ENCODE results near the gene L3HYPDH. TPM values are rescaled to one million over a fixed set of nuclear protein-coding genes. Genes with fewer than 3 reads are reported as not detected.
A peak's percentile ranks its signal among the peaks of the same experiment; 100 is the strongest.

L3HYPDH gene
- total RNA-seq, 1 experiment from 2014 or later: 22.0 TPM

DNA sequence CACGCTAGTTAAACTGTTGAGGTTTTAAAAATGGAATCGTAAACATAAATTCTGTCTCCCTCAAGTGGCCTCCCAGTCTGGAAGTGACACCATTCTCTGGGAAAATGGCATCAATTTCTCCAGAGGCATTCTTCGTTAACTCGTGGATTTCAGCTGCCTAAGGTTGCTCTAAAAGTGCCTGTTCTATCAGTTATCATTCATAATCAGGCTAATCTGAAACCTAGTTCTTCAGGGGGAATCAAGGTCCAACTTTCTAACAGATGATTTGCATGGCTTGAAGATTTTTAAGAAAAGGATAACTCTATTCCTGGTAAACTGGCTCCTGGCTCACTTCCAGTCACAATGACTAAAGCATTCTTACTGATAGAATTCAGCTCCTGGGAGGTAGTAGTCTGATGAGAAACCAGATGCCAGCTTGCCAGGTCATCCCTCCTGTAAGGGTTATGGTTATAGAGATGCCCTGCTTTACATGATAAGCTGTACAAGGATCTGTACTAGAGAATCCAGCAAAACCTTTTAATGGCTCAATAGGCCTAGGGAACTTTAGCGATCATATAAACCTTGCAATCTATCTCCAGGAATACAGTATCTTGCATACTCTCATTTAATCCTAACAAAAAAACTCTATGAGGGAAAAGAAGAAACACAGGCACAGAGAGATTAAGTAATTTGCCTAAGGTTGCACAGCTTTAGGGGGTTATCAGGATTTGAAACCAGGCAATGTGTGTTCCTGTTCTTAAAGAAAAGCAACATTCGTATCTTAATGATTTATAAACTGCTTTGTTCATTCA, 1.5 kb downstream of the L3HYPDH start:
- DNase-seq (ENCODE audit: low read depth, low spot score): peak; percentile 46
- in situ Hi-C loops (cut with HindIII; ENCODE audit: low pct_unique_long_range_greater_than_20kb, low sequenced_read_pairs): no loop called here

DNA sequence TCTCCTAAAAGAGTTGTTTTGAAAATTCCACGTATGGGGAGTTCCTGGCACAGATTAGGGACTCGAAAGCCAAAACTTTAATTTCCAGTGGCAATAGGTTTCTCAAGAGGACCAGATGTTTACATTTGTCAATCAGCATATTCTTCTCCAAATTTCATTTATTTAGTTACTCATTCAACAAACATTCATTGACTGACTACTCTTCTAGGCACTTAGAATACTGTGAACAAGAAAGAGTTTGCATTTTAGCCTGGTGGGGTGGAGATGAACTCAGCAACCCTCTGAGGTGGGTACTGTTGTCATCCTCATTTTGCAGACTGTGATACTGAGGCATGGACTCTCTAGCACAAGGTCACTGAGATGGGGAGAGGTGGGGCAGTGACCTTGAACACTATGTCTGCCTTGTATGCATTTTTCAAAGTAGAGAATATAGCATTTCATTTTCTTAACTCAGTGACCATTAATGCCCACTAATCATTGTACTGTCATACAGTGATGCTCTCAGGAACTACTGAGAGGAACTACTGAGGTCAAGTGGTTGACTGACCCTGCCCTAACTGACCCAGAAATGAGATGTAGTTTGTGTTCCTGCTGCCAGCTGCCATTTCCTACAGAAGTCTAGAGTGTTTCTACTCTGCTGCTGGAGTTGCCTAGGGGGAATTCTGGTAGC, 2.2 kb downstream of the L3HYPDH start:
- no peak for DNase-seq (ENCODE audit: low read depth, low spot score)
- in situ Hi-C loops (cut with HindIII; ENCODE audit: low pct_unique_long_range_greater_than_20kb, low sequenced_read_pairs): no loop called here

DNA sequence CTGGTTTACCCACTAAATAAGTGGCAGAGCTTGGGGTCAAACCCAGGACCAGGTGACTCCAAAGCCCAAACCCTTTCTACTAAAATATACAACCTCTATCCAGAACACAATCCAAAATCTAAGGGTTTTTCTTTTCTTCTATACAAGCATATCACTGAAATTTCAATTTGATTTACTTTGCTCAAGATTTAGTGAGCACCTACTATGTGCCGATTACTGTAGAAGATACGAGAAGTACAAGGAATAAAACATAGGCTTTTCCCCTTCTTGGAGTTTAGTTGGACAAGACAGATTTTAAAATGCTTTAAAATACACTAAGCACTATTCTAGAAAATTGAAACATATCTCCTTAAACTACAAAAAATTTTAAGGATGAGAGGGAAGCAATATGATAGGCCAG, 2.8 kb downstream of the L3HYPDH start:
- DNase-seq (ENCODE audit: low read depth, low spot score): no peak
- in situ Hi-C loops (cut with HindIII; ENCODE audit: low pct_unique_long_range_greater_than_20kb, low sequenced_read_pairs): no loop called here

- no peak for DNase-seq (ENCODE audit: low read depth, low spot score)
- in situ Hi-C loops (cut with HindIII; ENCODE audit: low pct_unique_long_range_greater_than_20kb, low sequenced_read_pairs): no loop called here
These were observed 4.0 kb downstream of the L3HYPDH start for GRCh38 chr14:59480166-59480565.

DNA sequence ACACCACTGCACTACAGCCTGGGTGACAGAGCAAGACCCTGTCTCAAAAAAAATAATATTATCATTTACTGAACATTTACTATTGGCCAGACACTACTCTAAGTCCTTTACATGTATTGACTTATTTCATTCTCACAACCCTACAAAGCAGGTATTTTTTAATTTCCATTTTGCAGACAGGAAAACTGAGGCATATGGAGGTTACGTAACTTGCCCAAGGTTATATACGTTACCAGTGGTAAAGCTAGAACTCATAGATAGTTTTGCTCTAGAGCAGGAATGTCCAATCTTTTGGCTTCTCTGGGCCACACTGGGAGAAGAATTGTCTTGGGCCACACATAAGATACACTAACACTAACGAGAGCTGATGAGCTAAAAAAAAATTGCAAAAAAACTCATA, 5.7 kb downstream of the L3HYPDH start:
- in situ Hi-C loops (cut with HindIII; ENCODE audit: low pct_unique_long_range_greater_than_20kb, low sequenced_read_pairs): no loop called here

GRCh38 chr14:59475709-59476108, 8.5 kb downstream of the L3HYPDH start:
- in situ Hi-C loops (cut with HindIII; ENCODE audit: low pct_unique_long_range_greater_than_20kb, low sequenced_read_pairs): no loop called here
- no peak for DNase-seq (ENCODE audit: low read depth, low spot score)

More for the DNA sequence above, 5.7 kb downstream of the L3HYPDH start:
- no peak for DNase-seq (ENCODE audit: low read depth, low spot score)

DNA sequence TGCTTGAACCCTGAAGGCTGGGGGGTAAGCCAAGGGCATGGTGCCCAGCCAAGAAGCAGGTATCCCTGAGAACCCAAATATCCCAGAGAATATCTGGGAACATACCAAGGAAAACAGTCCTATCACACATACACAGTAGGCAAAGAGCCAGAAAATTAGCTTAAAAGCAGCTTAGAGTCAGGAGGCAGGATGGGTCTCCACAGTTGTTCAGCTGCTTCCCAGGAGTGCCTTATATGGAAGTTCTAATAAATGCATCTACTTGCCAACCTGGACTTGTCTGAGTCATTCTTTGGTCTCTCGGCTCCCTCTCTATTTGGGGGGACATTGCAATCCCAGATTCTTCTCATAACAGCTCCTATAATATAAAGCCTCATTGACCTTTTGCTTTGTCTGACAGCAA, 10.0 kb downstream of the L3HYPDH start:
- in situ Hi-C loops (cut with HindIII; ENCODE audit: low pct_unique_long_range_greater_than_20kb, low sequenced_read_pairs): no loop called here
- DNase-seq (ENCODE audit: low read depth, low spot score): no peak

DNA sequence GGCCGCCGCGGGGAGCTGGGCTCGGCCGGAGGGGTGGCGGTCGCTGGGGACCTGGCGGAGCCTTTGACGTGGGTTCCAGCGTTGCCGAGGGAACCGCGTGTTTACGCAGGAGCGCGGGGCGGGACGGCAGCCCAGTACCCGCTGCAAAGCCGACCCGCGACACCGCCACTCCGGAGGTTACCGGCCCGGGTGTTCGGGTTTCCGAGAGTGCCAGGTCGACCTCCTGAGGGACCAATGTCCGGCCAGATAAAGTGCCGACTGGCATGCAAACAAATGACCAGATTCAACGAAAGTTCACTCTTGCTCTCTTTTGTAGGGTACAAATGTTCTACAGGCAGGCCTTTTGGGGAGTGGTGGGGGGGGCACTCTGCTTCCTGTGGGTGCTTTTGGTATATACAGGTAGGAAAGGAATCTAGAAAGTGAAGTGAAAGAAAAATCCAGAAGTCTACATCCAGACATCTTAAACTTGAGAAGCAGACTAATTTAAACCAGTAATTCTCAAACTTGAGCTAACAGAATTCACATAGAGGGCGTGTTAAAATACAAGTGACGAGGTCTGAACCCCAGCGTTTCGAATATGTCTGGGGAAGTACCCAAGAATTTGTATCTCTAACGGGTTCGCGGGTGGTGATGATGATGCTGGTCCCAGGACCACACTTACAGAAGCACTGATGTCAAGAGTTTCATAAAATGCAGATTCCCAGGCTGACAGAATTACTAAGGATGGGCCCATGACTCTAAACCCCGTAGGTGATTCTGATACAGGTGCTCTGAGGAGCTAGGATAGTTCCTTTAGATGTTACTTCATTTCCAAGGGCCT, 18.7 kb downstream of the L3HYPDH start, which contains the start of gene GPR135:
Gene GPR135, minus strand, starts transcription at position 65 of the 820 bp plus-strand sequence. CDS start 154 bp downstream, outside the sequence.
- in situ Hi-C loops (cut with HindIII; ENCODE audit: low pct_unique_long_range_greater_than_20kb, low sequenced_read_pairs): no loop called here
- DNase-seq (ENCODE audit: low read depth, low spot score): no peak

DNA sequence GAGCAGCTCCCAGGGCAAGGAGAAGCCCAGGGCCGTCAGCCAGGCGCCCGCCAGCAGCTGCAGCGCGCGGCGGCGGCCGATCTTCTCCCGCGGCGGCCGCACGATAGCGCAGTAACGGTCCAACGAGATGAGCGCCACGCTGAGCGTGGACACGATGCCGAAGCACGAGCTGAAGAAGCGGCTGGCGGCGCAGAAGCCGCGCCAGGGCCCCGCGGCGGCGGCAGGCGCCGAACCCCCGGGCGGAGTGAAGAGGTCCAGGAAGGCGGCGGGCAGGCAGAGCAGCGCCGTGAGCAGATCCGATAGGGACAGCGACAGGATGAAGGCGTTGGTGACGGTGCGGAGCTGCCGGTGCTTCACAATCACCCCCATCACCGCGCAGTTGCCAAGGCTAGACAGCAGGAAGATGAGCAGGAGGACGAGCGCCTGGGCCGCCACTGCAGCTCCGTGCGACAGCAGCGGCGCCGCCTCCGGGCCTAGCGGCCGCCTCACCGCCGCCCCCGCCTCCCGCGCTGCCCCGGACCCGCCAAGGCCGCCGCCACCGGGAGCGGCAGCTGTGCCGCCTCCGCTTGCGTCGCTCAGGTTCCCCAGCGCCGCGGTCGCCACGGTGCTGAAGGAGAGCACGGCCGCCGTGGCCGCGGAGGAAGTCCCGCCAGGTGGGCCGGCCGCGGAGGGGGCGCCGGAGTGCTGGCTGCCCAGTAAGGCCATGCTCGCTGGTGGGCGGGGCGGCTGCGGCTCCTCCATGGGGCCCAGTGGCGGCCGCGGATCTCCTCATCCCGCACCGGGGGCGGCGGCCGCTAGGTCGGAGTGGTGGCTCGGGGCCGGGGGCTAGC, 19.5 kb downstream of the L3HYPDH start:
- DNase-seq (ENCODE audit: low read depth, low spot score): no peak
- in situ Hi-C loops (cut with HindIII; ENCODE audit: low pct_unique_long_range_greater_than_20kb, low sequenced_read_pairs): no loop called here

GRCh38 chr14:59463787-59464485, 20.3 kb downstream of the L3HYPDH start:
- in situ Hi-C loops (cut with HindIII; ENCODE audit: low pct_unique_long_range_greater_than_20kb, low sequenced_read_pairs): no loop called here
- DNase-seq (ENCODE audit: low read depth, low spot score): no peak

- in situ Hi-C loops (cut with HindIII; ENCODE audit: low pct_unique_long_range_greater_than_20kb, low sequenced_read_pairs): no loop called here
- DNase-seq (ENCODE audit: low read depth, low spot score): no peak
These were observed 22.3 kb downstream of the L3HYPDH start for GRCh38 chr14:59461891-59462290.

- in situ Hi-C loops (cut with HindIII; ENCODE audit: low pct_unique_long_range_greater_than_20kb, low sequenced_read_pairs): no loop called here
- DNase-seq (ENCODE audit: low read depth, low spot score): no peak
These were observed 23.8 kb downstream of the L3HYPDH start for GRCh38 chr14:59460378-59460777.

- in situ Hi-C loops (cut with HindIII; ENCODE audit: low pct_unique_long_range_greater_than_20kb, low sequenced_read_pairs): no loop called here
- no peak for DNase-seq (ENCODE audit: low read depth, low spot score)
These were observed 25.7 kb downstream of the L3HYPDH start for GRCh38 chr14:59458486-59458885.

DNA sequence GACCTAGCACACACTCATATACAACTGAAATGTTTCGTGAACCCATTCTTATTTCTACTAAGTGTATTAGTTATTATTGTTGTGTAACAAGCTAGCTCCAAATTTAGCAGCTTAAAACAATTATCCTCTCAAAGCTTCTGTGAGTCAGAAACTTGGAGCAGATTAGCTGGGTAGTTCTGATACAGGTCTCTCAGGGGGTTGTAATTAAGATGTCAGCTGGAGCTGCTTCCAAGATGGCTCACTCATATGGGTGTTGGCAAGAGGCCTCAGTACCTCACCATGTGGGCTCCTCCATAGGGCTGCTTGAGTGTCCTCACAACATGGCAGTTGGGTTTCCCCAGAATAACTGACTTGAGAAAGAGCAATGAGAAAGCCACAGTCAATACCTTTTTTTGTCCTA, 28.8 kb downstream of the L3HYPDH start:
- DNase-seq (ENCODE audit: low read depth, low spot score): no peak

GRCh38 chr14:59454139-59454538, 30.1 kb downstream of the L3HYPDH start:
- in situ Hi-C loops (cut with HindIII; ENCODE audit: low pct_unique_long_range_greater_than_20kb, low sequenced_read_pairs): no loop called here
- no peak for DNase-seq (ENCODE audit: low read depth, low spot score)

More for the DNA sequence above, 28.8 kb downstream of the L3HYPDH start:
- in situ Hi-C loops (cut with HindIII; ENCODE audit: low pct_unique_long_range_greater_than_20kb, low sequenced_read_pairs): no loop called here

DNA sequence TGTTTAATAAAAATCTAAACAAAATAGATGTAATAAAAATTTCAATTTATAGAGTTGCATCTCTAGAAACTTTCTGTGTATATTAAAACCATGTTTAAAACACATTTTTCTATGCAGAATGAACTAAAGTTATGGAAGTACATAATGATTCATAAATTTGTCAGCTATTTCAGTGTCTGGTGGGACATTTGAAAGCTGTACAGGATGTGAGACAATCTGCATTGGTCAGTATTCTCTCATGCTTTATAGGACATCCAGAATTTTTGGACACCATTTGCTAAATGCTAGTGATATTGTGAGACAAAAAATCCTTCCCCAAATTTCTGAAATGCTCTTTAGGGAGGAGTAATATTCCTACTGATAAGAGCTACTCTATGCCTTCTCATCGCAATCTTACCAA, 32.4 kb downstream of the L3HYPDH start:
- no peak for DNase-seq (ENCODE audit: low read depth, low spot score)
- in situ Hi-C loops (cut with HindIII; ENCODE audit: low pct_unique_long_range_greater_than_20kb, low sequenced_read_pairs): no loop called here

- no peak for DNase-seq (ENCODE audit: low read depth, low spot score)
- in situ Hi-C loops (cut with HindIII; ENCODE audit: low pct_unique_long_range_greater_than_20kb, low sequenced_read_pairs): no loop called here
These were observed 33.5 kb downstream of the L3HYPDH start for GRCh38 chr14:59450716-59451115.

Data from SK-MEL-5 (cell line).